ENCODE results near the gene TMED4.

- no peak for TF ChIP-seq POLR2AphosphoS5 (IDR thresholded peaks at IDR 0.05; ENCODE audit: borderline replicate concordance, low read depth, low read length)
- no peak for TF ChIP-seq EZH2 (IDR thresholded peaks at IDR 0.05)
- no peak for TF ChIP-seq FOXP2 (optimal IDR thresholded peaks at IDR 0.05; ENCODE audit: control extremely low read depth, extremely low read length, insufficient read depth)
Measured at GRCh38 chr7:44557485-44557884, 24.5 kb downstream of the TMED4 start.
